T-helper 2 cell (primary cell): ENCODE data around the gene SLC25A41.

Experiments
- DNase-seq, 5 experiments: peaks; one replicate each; pipeline versions ENCODE4 v3.0.0 to v3.0.0-alpha.2; 2012 to 2022

The SLC25A41 gene

GRCh38 chr19:6427131-6427530, 6.4 kb downstream of the SLC25A41 start:
- DNase-seq, result no peak

GRCh38 chr19:6425732-6426620, 7.6 kb downstream of the SLC25A41 start:
- DNase-seq, result peak in 1 of 5 experiments; percentile 26

- peak; percentile 95 to 100 (median 99) for DNase-seq
Observed at GRCh38 chr19:6424939-6425731, 8.4 kb downstream of the SLC25A41 start.

- DNase-seq, result peak in 3 of 5 experiments; percentile 6 to 52 (median 26)
Observed at GRCh38 chr19:6424195-6424938, 9.2 kb downstream of the SLC25A41 start, which contains the start of gene KHSRP. TSS of gene KHSRP (minus strand) at chr19:6424811. CDS start at chr19:6424701, 110 bp downstream.

- DNase-seq, result peak in 3 of 5 experiments; percentile 4 to 46 (median 26)
Observed at GRCh38 chr19:6423499-6424194, 9.9 kb downstream of the SLC25A41 start.

- DNase-seq, result no peak
Observed at GRCh38 chr19:6421075-6422014, 12.2 kb downstream of the SLC25A41 start.

GRCh38 chr19:6418562-6418932, 15.0 kb downstream of the SLC25A41 start:
- no peak for DNase-seq

GRCh38 chr19:6417713-6418561, 15.6 kb downstream of the SLC25A41 start:
- DNase-seq, result no peak

- no peak for DNase-seq
Observed at GRCh38 chr19:6416658-6417405, 16.7 kb downstream of the SLC25A41 start.

GRCh38 chr19:6415591-6416190, 17.9 kb downstream of the SLC25A41 start:
- DNase-seq, result no peak

GRCh38 chr19:6414793-6415590, 18.6 kb downstream of the SLC25A41 start:
- no peak for DNase-seq

- no peak for DNase-seq
Observed at GRCh38 chr19:6413721-6414643, 19.6 kb downstream of the SLC25A41 start.

GRCh38 chr19:6413291-6413690, 20.3 kb downstream of the SLC25A41 start:
- no peak for DNase-seq

GRCh38 chr19:6412447-6413091, 21.0 kb downstream of the SLC25A41 start:
- DNase-seq, result peak in 4 of 5 experiments; percentile 24 to 48 (median 27)

GRCh38 chr19:6412061-6412446, 21.5 kb downstream of the SLC25A41 start:
- no peak for DNase-seq

- no peak for DNase-seq
Observed at GRCh38 chr19:6409346-6409745, 24.2 kb downstream of the SLC25A41 start.
